Neural cell (in vitro differentiated cells): Measurements from ENCODE around the gene RIC3. TPM values are rescaled to one million over a fixed set of nuclear protein-coding genes. Genes with fewer than 3 reads are reported as not detected.

Experiments used
- CTCF ChIP-seq: fragments of 450-650 bp; IDR thresholded peaks from 2 replicates; pipeline ENCODE4 v1.5.1; 2014; ENCODE audit warnings: antibody characterized with exemption, mild to moderate bottlenecking, moderate library complexity; ENCODE audit not compliant: poor library complexity, severe bottlenecking
- polyA plus RNA-seq: library from polyadenylated mRNA; depleted of rRNA; stranded (reverse); fragments of >200 nt; gene quantifications from 2 replicates; pipeline ENCODE4 v1.2.3, GENCODE V29; 2014

RIC3 gene
- polyA plus RNA-seq, 1 donor from 2014 or later, result 94.5 TPM

- no peak for TF ChIP-seq CTCF
Observed at GRCh38 chr11:8056810-8057463, 111.9 kb downstream of the RIC3 start (continued).

Other genes with a start within 250 kb of the RIC3 start
- not detected in 2 replicates for gene OR10A6, start 237.8 kb downstream of the RIC3 start, polyA plus RNA-seq
- gene OR10A3, start 227.3 kb downstream of the RIC3 start, polyA plus RNA-seq, result not detected in 2 replicates
- not detected in 2 replicates for gene NLRP10, start 203.6 kb downstream of the RIC3 start, polyA plus RNA-seq
- gene EIF3F, start 181.7 kb downstream of the RIC3 start, polyA plus RNA-seq, result 266 and 270 TPM in 2 replicates
- gene TUB, start 87.8 kb downstream of the RIC3 start, polyA plus RNA-seq, result 125 and 130 TPM in 2 replicates
- 4.4 and 4.5 TPM in 2 replicates for gene LMO1, start 94.9 kb upstream of the RIC3 start, polyA plus RNA-seq